ENCODE data around the gene ANKS6. TPM values are rescaled to one million over a fixed set of nuclear protein-coding genes. Genes with fewer than 3 reads are reported as not detected.

Gene ANKS6
- total RNA-seq, 1 donor from 2014 or later = 16.6 TPM

DNA sequence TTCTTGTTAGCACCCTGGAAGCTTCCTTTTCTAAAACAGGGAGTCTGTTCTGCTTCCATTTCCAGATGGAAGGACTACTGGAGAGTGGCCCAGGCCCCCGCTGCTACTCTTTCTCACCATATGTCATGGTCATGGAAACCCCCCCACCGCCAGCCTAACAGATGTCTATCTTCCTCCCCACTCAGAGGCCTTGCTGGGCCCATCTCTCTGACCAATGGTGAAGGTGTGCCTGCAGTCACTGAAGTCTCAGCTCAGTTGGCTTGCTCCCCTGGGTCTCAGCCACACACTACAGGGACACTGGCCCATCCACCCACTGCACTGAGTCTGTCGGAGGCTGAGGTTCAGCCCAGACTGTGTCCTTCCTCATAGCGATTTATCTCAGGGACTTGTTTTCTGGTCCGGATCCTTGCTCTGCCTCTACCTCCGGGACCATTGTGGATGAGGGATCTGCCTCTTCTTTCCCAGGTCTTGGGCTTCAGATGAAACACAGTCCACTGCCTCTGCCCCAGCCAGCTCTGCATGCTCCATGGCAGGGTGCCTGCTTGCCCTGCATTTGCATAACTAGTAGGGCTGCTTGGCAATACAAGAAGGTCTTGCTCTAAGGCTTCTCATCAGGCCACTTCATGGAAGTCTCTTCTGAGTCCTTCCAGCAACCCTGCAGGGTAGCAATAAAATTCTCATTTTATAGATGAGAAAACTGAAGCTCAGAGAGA lies 42.0 kb upstream of the ANKS6 start:
- TF ChIP-seq CTCF (IDR thresholded peaks at IDR 0.05) = no peak
- H3K9me3 Mint-ChIP-seq (ENCODE audit: unreplicated experiment) = no peaks in the 10 kb centered on the region
- H3K4me3 Mint-ChIP-seq (ENCODE audit: unreplicated experiment) = no peak overlapping the region
- H3K27me3 Mint-ChIP-seq (ENCODE audit: unreplicated experiment) = peaks cover 66% of the 10 kb centered on the region
- no peaks in the 10 kb centered on the region for H3K4me1 Mint-ChIP-seq (ENCODE audit: unreplicated experiment)
- H3K36me3 Mint-ChIP-seq (ENCODE audit: unreplicated experiment) = no peaks in the 10 kb centered on the region
- no peak for DNase-seq (ENCODE audit: extremely low spot score, unreplicated experiment)
- H3K27ac Mint-ChIP-seq (ENCODE audit: unreplicated experiment) = no peak overlapping the region

- Mint-ChIP-seq H3K4me1 (ENCODE audit: unreplicated experiment) (no peaks in the 10 kb centered on the region), H3K9me3 (ENCODE audit: unreplicated experiment) (no peaks in the 10 kb centered on the region), H3K27ac (ENCODE audit: unreplicated experiment) (no peak overlapping the region), H3K27me3 (ENCODE audit: unreplicated experiment) (peaks cover 69% of the 10 kb centered on the region), H3K4me3 (ENCODE audit: unreplicated experiment) (no peak overlapping the region), H3K36me3 (ENCODE audit: unreplicated experiment) (no peaks in the 10 kb centered on the region)
- no peak for TF ChIP-seq CTCF (IDR thresholded peaks at IDR 0.05)
- no peak for DNase-seq (ENCODE audit: extremely low spot score, unreplicated experiment)
Observed at GRCh38 chr9:98837516-98837915, 41.2 kb upstream of the ANKS6 start.

DNA sequence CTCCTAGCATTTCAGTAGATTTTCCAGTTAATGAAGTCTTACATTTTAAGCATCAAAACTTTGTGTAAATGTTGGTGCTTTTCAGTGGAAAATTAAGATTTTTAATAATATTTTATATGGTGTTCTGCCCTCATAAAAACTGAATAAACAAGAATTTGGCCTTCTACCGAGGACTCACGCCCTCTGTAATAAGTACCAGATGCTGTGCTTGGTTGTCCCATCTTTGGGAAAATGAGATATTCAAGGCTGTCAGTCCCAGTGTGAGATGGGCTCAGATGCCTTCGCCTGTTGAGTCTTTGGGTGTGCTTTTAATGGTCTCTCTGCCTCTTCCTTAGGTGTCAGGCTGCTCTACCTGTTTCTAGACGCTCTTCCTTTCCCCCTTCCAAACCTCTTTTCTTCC lies 39.9 kb upstream of the ANKS6 start:
- no peak overlapping the region for H3K27ac Mint-ChIP-seq (ENCODE audit: unreplicated experiment)
- no peaks in the 10 kb centered on the region for H3K9me3 Mint-ChIP-seq (ENCODE audit: unreplicated experiment)
- TF ChIP-seq CTCF (IDR thresholded peaks at IDR 0.05) = no peak
- H3K4me1 Mint-ChIP-seq (ENCODE audit: unreplicated experiment) = no peaks in the 10 kb centered on the region
- no peak for DNase-seq (ENCODE audit: extremely low spot score, unreplicated experiment)
- H3K36me3 Mint-ChIP-seq (ENCODE audit: unreplicated experiment) = no peaks in the 10 kb centered on the region
- H3K27me3 Mint-ChIP-seq (ENCODE audit: unreplicated experiment) = peaks cover 67% of the 10 kb centered on the region
- no peak overlapping the region for H3K4me3 Mint-ChIP-seq (ENCODE audit: unreplicated experiment)

DNA sequence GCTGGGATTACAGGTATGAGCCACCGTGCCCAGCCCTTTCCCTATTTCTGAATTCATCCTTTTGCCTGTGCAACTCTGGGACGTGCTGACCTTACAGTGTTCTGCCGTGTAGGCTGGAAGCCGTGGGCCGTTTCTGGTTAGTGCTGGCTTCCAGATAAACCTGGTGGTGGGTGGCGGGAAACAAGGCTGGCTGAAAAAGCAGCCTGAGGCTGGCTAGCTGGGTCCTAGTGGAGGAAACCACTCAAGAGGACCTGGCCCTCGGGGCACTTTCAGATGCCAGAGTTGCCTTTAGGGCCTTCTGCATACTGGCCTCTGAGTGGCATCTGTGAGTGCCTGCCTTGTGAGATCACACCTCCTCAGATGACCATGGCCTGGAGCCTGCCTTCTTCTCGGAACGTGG lies 38.0 kb upstream of the ANKS6 start:
- no peak for DNase-seq (ENCODE audit: extremely low spot score, unreplicated experiment)
- Mint-ChIP-seq H3K9me3 (ENCODE audit: unreplicated experiment) (no peaks in the 10 kb centered on the region), H3K4me3 (ENCODE audit: unreplicated experiment) (no peak overlapping the region), H3K27ac (ENCODE audit: unreplicated experiment) (no peak overlapping the region), H3K4me1 (ENCODE audit: unreplicated experiment) (no peaks in the 10 kb centered on the region), H3K27me3 (ENCODE audit: unreplicated experiment) (peaks cover 66% of the 10 kb centered on the region), H3K36me3 (ENCODE audit: unreplicated experiment) (no peaks in the 10 kb centered on the region)
- TF ChIP-seq CTCF (IDR thresholded peaks at IDR 0.05) = no peak

DNA sequence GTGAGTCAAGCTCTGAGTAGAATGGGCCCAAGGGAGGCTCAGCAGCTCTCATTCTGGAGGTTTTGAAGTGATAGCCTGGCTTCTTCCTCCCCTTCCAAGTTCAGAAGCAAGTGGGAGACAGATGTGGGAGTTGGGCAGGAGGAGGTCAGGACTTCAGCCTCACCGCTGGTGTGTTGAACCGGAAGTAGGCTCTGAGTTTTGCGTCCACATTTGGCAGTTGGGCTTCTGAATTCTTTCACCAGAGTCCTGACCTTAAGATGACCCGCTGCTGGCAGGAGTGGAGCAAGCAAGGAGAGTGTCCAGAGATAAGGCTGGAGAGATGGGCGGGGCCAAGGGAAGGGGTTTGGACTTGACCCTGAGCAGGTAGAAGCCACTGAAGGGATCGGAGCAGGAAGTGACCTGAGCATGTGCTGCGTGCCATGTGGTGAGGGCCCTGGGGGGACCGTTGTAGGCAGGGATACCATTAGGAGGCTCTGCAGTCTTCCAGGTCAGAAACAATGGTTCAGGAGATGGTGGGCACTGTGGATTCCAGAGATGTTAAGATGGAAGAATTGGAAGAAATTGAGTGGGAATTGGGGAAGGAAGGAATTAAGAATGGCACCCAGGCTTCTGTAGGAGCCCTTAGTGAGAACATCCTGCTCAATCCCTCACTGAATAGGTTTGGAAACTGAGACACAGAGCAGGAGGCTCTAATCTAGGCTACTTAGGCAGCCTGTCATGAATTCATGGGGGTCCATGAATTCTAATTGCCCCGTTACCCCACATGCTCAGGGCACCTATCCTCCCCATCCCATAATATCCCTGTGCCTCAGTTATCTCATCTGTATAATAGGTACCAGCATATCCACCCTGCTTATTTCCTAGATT lies 37.0 kb upstream of the ANKS6 start:
- Mint-ChIP-seq H3K9me3 (ENCODE audit: unreplicated experiment) (no peaks in the 10 kb centered on the region), H3K36me3 (ENCODE audit: unreplicated experiment) (no peaks in the 10 kb centered on the region), H3K4me1 (ENCODE audit: unreplicated experiment) (no peaks in the 10 kb centered on the region), H3K4me3 (ENCODE audit: unreplicated experiment) (no peak overlapping the region), H3K27me3 (ENCODE audit: unreplicated experiment) (peaks cover 59% of the 10 kb centered on the region), H3K27ac (ENCODE audit: unreplicated experiment) (no peak overlapping the region)
- TF ChIP-seq CTCF (IDR thresholded peaks at IDR 0.05) = no peak
- DNase-seq (ENCODE audit: extremely low spot score, unreplicated experiment) = no peak
